ENCODE measurements around the gene ABCB8. TPM values are rescaled to one million over a fixed set of nuclear protein-coding genes. Genes with fewer than 3 reads are reported as not detected.

Gene ABCB8
- polyA plus RNA-seq, 1 of the 3 experiments (the other 2 are of a cell fraction) = 36.0 TPM

DNA sequence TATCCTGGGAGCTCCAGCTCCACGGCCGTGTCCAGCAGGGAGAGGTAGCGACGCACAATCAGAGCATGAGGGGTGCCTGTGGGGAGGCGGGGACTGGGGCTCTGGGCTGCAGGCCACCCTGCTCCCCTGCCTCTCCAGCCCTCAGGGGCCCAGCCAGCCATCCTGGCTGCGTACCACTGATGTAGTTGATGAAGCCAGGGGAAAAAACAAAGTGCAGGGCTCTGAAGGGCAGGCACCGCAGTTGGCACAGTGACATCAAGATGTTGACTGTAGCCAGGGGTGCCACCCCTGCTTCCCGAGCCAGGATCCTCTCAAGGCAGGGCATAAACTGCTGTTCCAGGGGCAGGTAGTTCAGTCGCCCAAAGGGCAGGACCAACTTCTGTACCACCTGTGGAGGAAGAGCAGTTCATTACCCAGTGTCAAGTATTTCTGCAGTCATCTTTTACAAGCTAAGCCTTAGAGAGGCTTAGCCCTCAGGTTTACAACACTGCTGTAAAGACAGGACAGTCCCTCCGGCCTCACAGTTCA lies 49.5 kb downstream of the ABCB8 start:
- no peak overlapping the region for H3K4me2 ChIP-seq

DNA sequence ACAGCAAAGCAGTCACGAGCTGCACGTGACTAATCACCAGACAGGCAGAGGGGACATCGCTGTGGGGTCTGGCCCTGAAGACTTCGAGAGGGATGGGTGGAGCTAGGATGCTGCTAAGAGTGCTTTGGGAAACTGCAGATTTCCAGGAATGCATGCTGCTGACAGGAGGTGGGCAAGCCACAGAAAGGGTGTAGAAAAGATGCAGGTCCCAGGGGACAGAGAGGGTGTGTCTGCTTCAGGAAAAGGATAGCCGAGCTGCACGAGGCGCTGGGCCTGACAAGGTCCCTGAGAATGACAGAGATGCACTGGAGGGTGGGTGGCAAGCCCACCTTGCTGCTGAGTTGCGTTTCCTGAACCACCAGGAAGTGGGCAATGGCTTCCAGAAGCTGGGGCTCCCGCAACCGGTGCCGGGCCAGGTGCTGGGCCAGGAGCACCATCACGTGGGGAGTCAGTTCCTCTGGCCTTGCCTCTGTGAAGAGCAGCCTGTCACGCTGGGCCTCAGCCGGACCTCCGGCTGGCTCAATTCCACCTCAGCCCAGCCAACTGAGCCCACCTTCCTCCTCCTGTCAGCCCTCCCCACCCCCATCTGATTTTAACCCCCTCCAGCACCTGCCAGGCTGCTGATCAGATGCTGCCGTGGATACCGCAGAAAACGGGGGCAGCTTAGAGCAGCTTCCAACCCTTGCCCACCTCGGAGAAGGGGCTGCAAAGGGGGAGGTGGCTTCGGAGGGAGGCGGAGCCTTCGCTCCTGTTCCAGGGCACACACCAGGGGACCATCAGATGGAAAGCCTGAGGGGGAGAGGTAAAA lies 50.2 kb downstream of the ABCB8 start:
- H3K4me1 ChIP-seq (ENCODE audit: control insufficient read depth in 1 of 2, insufficient read depth in 2 of 2, low read depth in 1 of 2, low read length in 1 of 2) = peaks cover 25 to 35% of the 10 kb centered on the region in 2 experiments
- H3K9me2 ChIP-seq = no peaks in the 10 kb centered on the region
- CTCF ChIA-PET = interaction anchor here (1.2 to 21.3 kb wide), 6 partner anchors 9 to 50 kb away, joined by 3 to 474 read pairs (median 13); partner anchors contain the start of genes ABCB8, CDK5 and SLC4A2
- peaks cover 48% of the 10 kb centered on the region for H3K79me2 ChIP-seq (ENCODE audit: insufficient read depth)
- peak overlapping the region; percentile 98 for H3K4me2 ChIP-seq
- POLR2A ChIA-PET = interaction anchor here (1.1 kb wide), 1 partner anchor 9 kb away, joined by 3 read pairs; no protein-coding TSS in a partner anchor
- 82% methylated on average over 20 of the region's 22 CpGs for WGBS (ENCODE audit: low lambda C conversion rate)
- H3F3A ChIP-seq (replicated peaks; ENCODE audit: insufficient read depth) = peaks cover 31% of the 10 kb centered on the region
- H3K9me3 ChIP-seq = no peaks in the 10 kb centered on the region
- H3K9ac ChIP-seq = no peak overlapping the region
- TF ChIP-seq FOXM1 (IDR thresholded peaks at IDR 0.05; ENCODE audit: low read depth) = no peak
- no peak for TF ChIP-seq NRF1 (IDR thresholded peaks at IDR 0.05; ENCODE audit: low read depth, low read length)
- no peak for TF ChIP-seq JUND (IDR thresholded peaks at IDR 0.05)
- TF ChIP-seq FOXJ3 (CRISPR knock-in tag; IDR thresholded peaks at IDR 0.05) = no peak
- no peak for TF ChIP-seq EZH2phosphoT487 (IDR thresholded peaks at IDR 0.05; ENCODE audit: borderline replicate concordance, low read depth)
- H3K27ac ChIP-seq (ENCODE audit: low read depth in 2 of 2, low read length in 1 of 2) = peak overlapping the region in 1 of 2 experiments; percentile 8; a peak in 1 of 4 replicates
- no peak overlapping the region for H2AFZ ChIP-seq (ENCODE audit: low read depth)
- no peak for DNase-seq
- no peaks in the 10 kb centered on the region; the same call in 1 of the 2 replicates for H4K20me1 ChIP-seq (ENCODE audit: insufficient read depth)
- no peaks in the 10 kb centered on the region for H3K27me3 ChIP-seq (ENCODE audit: insufficient read depth)
- H3K4me3 ChIP-seq (ENCODE audit: low read depth in 2 of 2, low read length in 1 of 2) = no peak overlapping the region
- H3K36me3 ChIP-seq (replicated peaks in 1 of 2; ENCODE audit: control insufficient read depth in 1 of 2, insufficient read depth in 2 of 2, low read length in 1 of 2) = peaks cover 18 to 67% of the 10 kb centered on the region in 2 experiments

More for the DNA sequence above, 49.5 kb downstream of the ABCB8 start:
- TF ChIP-seq, protein P1, sequence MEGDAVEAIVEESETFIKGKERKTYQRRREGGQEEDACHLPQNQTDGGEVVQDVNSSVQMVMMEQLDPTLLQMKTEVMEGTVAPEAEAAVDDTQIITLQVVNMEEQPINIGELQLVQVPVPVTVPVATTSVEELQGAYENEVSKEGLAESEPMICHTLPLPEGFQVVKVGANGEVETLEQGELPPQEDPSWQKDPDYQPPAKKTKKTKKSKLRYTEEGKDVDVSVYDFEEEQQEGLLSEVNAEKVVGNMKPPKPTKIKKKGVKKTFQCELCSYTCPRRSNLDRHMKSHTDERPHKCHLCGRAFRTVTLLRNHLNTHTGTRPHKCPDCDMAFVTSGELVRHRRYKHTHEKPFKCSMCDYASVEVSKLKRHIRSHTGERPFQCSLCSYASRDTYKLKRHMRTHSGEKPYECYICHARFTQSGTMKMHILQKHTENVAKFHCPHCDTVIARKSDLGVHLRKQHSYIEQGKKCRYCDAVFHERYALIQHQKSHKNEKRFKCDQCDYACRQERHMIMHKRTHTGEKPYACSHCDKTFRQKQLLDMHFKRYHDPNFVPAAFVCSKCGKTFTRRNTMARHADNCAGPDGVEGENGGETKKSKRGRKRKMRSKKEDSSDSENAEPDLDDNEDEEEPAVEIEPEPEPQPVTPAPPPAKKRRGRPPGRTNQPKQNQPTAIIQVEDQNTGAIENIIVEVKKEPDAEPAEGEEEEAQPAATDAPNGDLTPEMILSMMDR (IDR thresholded peaks at IDR 0.05) = no peak
- TF ChIP-seq, protein P2, sequence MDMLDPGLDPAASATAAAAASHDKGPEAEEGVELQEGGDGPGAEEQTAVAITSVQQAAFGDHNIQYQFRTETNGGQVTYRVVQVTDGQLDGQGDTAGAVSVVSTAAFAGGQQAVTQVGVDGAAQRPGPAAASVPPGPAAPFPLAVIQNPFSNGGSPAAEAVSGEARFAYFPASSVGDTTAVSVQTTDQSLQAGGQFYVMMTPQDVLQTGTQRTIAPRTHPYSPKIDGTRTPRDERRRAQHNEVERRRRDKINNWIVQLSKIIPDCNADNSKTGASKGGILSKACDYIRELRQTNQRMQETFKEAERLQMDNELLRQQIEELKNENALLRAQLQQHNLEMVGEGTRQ (IDR thresholded peaks at IDR 0.05; ENCODE audit: borderline replicate concordance, low read depth, low read length) = no peak
- TF ChIP-seq, protein P3, sequence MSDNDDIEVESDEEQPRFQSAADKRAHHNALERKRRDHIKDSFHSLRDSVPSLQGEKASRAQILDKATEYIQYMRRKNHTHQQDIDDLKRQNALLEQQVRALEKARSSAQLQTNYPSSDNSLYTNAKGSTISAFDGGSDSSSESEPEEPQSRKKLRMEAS (IDR thresholded peaks at IDR 0.05; ENCODE audit: low read depth) = no peak
- no peak for TF ChIP-seq FOXM1 (IDR thresholded peaks at IDR 0.05; ENCODE audit: low read depth)
- TF ChIP-seq NFIC (IDR thresholded peaks at IDR 0.05; ENCODE audit: borderline replicate concordance) = no peak
- no peak for TF ChIP-seq TEAD4 (IDR thresholded peaks at IDR 0.05; ENCODE audit: borderline replicate concordance, insufficient read depth)
- no peak for TF ChIP-seq EZH2phosphoT487 (IDR thresholded peaks at IDR 0.05; ENCODE audit: borderline replicate concordance, low read depth)
- no peak for TF ChIP-seq MXI1 (IDR thresholded peaks at IDR 0.05; ENCODE audit: low read depth, low read length)
- Histone ChIP-seq H3K79me2 (ENCODE audit: insufficient read depth) (peaks cover 44% of the 10 kb centered on the region), H3K36me3 (replicated peaks in 1 of 2; ENCODE audit: control insufficient read depth in 1 of 2, insufficient read depth in 2 of 2, low read length in 1 of 2) (peaks cover 25 to 70% of the 10 kb centered on the region in 2 experiments), H3F3A (replicated peaks; ENCODE audit: insufficient read depth) (peaks cover 36% of the 10 kb centered on the region), H3K9ac (no peak overlapping the region), H3K4me1 (ENCODE audit: control insufficient read depth in 1 of 2, insufficient read depth in 2 of 2, low read depth in 1 of 2, low read length in 1 of 2) (peaks cover 25 to 35% of the 10 kb centered on the region in 2 experiments), H3K27ac (ENCODE audit: low read depth in 2 of 2, low read length in 1 of 2) (peak overlapping the region in 1 of 2 experiments; percentile 8; a peak in 1 of 4 replicates), H3K9me2 (no peaks in the 10 kb centered on the region), H2AFZ (ENCODE audit: low read depth) (no peak overlapping the region), H3K4me3 (ENCODE audit: low read depth in 2 of 2, low read length in 1 of 2) (no peak overlapping the region), H4K20me1 (ENCODE audit: insufficient read depth) (no peaks in the 10 kb centered on the region; the same call in 1 of the 2 replicates), H3K9me3 (no peaks in the 10 kb centered on the region), H3K27me3 (ENCODE audit: insufficient read depth) (no peaks in the 10 kb centered on the region)
- 88% methylated on average over 10 of the region's 10 CpGs for WGBS (ENCODE audit: low lambda C conversion rate)
- no peak for DNase-seq
- ChIA-PET POLR2A (interaction anchor here (1.1 kb wide), 1 partner anchor 9 kb away, joined by 3 read pairs; no protein-coding TSS in a partner anchor), CTCF (interaction anchor here (1.1 to 21.3 kb wide), 9 partner anchors 9 to 656 kb away, joined by 3 to 474 read pairs (median 9); partner anchors contain the start of genes ABCB8, CDK5 and SLC4A2)

Data from SK-N-SH (cell line).